GM10266 (cell line): ENCODE data around the gene PLPPR5.
A peak's percentile ranks its signal among the peaks of the same experiment; 100 is the strongest.
"Not testable (repeated sequence)": the region's sequence is repeated elsewhere in the genome, so short reads cannot be mapped to it uniquely, and the experiment has no call there.

Experiments
- DNase-seq: peaks from one replicate; pipeline ENCODE4 v3.0.0; 2012; ENCODE audit errors: extremely low spot score
- TF ChIP-seq, protein P1 (sequence below): IDR thresholded peaks from 2 replicates; pipeline ENCODE4 v1.5.1; 2012; ENCODE audit warnings: mild to moderate bottlenecking, low read depth; ENCODE audit not compliant: control insufficient read depth, insufficient read depth; ENCODE audit errors: missing control alignments

Gene PLPPR5

GRCh38 chr1:98887507-98887906, 117.2 kb downstream of the PLPPR5 start:
- no peak for DNase-seq
- TF ChIP-seq, protein P1, sequence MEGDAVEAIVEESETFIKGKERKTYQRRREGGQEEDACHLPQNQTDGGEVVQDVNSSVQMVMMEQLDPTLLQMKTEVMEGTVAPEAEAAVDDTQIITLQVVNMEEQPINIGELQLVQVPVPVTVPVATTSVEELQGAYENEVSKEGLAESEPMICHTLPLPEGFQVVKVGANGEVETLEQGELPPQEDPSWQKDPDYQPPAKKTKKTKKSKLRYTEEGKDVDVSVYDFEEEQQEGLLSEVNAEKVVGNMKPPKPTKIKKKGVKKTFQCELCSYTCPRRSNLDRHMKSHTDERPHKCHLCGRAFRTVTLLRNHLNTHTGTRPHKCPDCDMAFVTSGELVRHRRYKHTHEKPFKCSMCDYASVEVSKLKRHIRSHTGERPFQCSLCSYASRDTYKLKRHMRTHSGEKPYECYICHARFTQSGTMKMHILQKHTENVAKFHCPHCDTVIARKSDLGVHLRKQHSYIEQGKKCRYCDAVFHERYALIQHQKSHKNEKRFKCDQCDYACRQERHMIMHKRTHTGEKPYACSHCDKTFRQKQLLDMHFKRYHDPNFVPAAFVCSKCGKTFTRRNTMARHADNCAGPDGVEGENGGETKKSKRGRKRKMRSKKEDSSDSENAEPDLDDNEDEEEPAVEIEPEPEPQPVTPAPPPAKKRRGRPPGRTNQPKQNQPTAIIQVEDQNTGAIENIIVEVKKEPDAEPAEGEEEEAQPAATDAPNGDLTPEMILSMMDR = no peak

- DNase-seq = no peak
- TF ChIP-seq, protein P1 = no peak
These were observed 119.8 kb downstream of the PLPPR5 start for GRCh38 chr1:98884864-98885263.

- no peak for DNase-seq
- TF ChIP-seq, protein P1 = no peak
These were observed 122.8 kb downstream of the PLPPR5 start for GRCh38 chr1:98881901-98882300.

- DNase-seq = not testable (repeated sequence)
These were observed 123.4 kb downstream of the PLPPR5 start for GRCh38 chr1:98881234-98881633.

GRCh38 chr1:98874828-98875227, 129.8 kb downstream of the PLPPR5 start:
- TF ChIP-seq, protein P1 = no peak
- no peak for DNase-seq

GRCh38 chr1:98870959-98871903, 133.4 kb downstream of the PLPPR5 start:
- TF ChIP-seq, protein P1 = no peak
- DNase-seq = peak; percentile 31

DNA sequence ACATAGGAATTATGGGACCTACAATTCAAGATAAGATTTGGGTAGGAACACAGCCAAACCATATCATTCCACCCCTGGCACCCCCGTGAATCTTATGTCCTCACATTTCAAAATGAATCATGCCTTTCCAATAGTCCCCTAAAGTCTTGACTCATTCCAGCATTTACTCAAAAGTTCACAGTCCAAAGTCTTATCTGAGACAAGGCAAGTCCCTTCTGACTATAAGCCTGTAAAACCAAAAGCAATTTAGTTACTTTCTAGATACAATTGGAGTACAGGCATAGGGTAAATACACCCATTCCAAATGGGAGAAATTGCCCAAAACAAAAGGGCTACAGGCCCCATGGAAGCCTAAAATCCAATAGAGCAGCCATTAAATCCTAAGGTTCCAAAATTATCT, 138.9 kb downstream of the PLPPR5 start:
- TF ChIP-seq, protein P1 = no peak
- no peak for DNase-seq
